Brain microvascular endothelial cell (primary cell): ENCODE results near the gene POM121L2.

Experiments used
- DNase-seq: peaks from one replicate; pipeline ENCODE4 v3.0.0-alpha.2; 2020
- H3K27ac ChIP-seq: fragments of 250-450 bp; sonication (Bioruptor Pico); 2 replicates; pipeline ENCODE4 v1.5.1; 2020; ENCODE audit warnings: mild to moderate bottlenecking, moderate library complexity
- H3K27me3 ChIP-seq: fragments of 250-450 bp; sonication (Bioruptor Pico); replicated peaks from 2 replicates; pipeline ENCODE4 v1.5.1; 2020; ENCODE audit warnings: mild to moderate bottlenecking
- H3K36me3 ChIP-seq: fragments of 250-450 bp; sonication (Bioruptor Pico); replicated peaks from 2 replicates; pipeline ENCODE4 v1.5.1; 2020; ENCODE audit warnings: mild to moderate bottlenecking
- H3K4me3 ChIP-seq: 2 replicates; pipeline ENCODE4 v1.5.1; 2011; ENCODE audit warnings: low read depth, mild to moderate bottlenecking, control low read depth, low read length, moderate library complexity
- in situ Hi-C: cut with HindIII; loops from 2 replicates; pipeline ENCODE4 v1.10.0; 2017; ENCODE audit warnings: low sequenced_read_pairs, low pct_ligation_motif_present
- TF ChIP-seq, protein P1 (sequence below): IDR thresholded peaks from 2 replicates; pipeline ENCODE4 v1.5.1; 2011; ENCODE audit warnings: low read depth, mild to moderate bottlenecking, moderate library complexity, low read length, control low read depth, inconsistent platforms; ENCODE audit errors: missing control alignments

POM121L2 gene

GRCh38 chr6:27318973-27319372 is 6.9 kb upstream of the POM121L2 start:
- Histone ChIP-seq H3K4me3 (no peak overlapping the region), H3K27ac (no peak overlapping the region), H3K36me3 (no peaks in the 10 kb centered on the region), H3K27me3 (no peaks in the 10 kb centered on the region)
- TF ChIP-seq, protein P1, sequence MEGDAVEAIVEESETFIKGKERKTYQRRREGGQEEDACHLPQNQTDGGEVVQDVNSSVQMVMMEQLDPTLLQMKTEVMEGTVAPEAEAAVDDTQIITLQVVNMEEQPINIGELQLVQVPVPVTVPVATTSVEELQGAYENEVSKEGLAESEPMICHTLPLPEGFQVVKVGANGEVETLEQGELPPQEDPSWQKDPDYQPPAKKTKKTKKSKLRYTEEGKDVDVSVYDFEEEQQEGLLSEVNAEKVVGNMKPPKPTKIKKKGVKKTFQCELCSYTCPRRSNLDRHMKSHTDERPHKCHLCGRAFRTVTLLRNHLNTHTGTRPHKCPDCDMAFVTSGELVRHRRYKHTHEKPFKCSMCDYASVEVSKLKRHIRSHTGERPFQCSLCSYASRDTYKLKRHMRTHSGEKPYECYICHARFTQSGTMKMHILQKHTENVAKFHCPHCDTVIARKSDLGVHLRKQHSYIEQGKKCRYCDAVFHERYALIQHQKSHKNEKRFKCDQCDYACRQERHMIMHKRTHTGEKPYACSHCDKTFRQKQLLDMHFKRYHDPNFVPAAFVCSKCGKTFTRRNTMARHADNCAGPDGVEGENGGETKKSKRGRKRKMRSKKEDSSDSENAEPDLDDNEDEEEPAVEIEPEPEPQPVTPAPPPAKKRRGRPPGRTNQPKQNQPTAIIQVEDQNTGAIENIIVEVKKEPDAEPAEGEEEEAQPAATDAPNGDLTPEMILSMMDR, result no peak
- in situ Hi-C loops, result no loop called here
- no peak for DNase-seq

DNA sequence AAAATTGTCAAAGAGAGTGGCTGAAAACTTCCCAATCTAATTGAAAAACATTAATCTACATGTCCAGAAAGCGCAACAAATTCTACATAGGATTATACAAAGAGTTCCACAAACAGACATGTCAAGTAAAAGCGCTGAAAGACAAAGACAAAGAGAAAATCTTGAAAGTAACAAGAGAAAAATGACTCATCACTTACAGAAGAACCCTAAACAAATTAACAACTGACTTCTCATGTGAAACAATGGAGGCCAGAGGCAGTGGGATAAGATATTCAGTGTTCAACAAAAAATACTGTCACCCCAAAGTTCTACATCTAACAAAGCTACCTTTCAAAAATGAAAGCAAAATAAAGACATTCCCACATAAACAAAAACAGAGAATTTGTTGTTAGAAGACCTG is 2.0 kb upstream of the POM121L2 start:
- no peaks in the 10 kb centered on the region for H3K36me3 ChIP-seq
- TF ChIP-seq, protein P1, result no peak
- no peak overlapping the region for H3K27ac ChIP-seq
- in situ Hi-C loops, result no loop called here
- H3K27me3 ChIP-seq, result no peaks in the 10 kb centered on the region
- DNase-seq, result no peak
- no peak overlapping the region for H3K4me3 ChIP-seq

- Histone ChIP-seq H3K27ac (no peak overlapping the region), H3K4me3 (peak overlapping the region; percentile 57), H3K36me3 (no peaks in the 10 kb centered on the region), H3K27me3 (no peaks in the 10 kb centered on the region)
- TF ChIP-seq, protein P1, result no peak
- DNase-seq, result no peak
- in situ Hi-C loops, result no loop called here
These were observed 838 bp upstream of the POM121L2 start for GRCh38 chr6:27312950-27313271.

GRCh38 chr6:27311806-27312145 is 297 bp downstream of the POM121L2 start:
- no peak overlapping the region for H3K27ac ChIP-seq
- in situ Hi-C loops, result no loop called here
- no peak for DNase-seq
- H3K4me3 ChIP-seq, result peak overlapping the region; percentile 57
- TF ChIP-seq, protein P1, result no peak
- no peaks in the 10 kb centered on the region for H3K36me3 ChIP-seq
- no peaks in the 10 kb centered on the region for H3K27me3 ChIP-seq

GRCh38 chr6:27303613-27304272 is 8.3 kb downstream of the POM121L2 start:
- in situ Hi-C loops, result no loop called here
- DNase-seq, result no peak

More at GRCh38 chr6:27303613-27304272, 8.3 kb downstream of the POM121L2 start:
- Histone ChIP-seq H3K27me3 (no peaks in the 10 kb centered on the region), H3K36me3 (no peaks in the 10 kb centered on the region), H3K4me3 (no peak overlapping the region), H3K27ac (no peak overlapping the region)
- TF ChIP-seq, protein P1, result no peak
